Testis (tissue), 3 donors: ENCODE results near the gene CROCC2. TPM values are rescaled to one million over a fixed set of nuclear protein-coding genes. Genes with fewer than 3 reads are reported as not detected.

Experiments used
- DNase-seq: peaks from one replicate; pipeline ENCODE4 v3.0.0-alpha.2; 2019
- H3K27ac ChIP-seq, 2 donors: fragments of 200-600 bp; sonication (generic); one replicate each; pipeline ENCODE4 v1.5.1; 2019
- H3K27me3 ChIP-seq: fragments of 200-600 bp; sonication (generic); one replicate; pipeline ENCODE4 v1.5.1; 2019
- H3K36me3 ChIP-seq: fragments of 200-600 bp; sonication (generic); one replicate; pipeline ENCODE4 v1.5.1; 2017; ENCODE audit warnings: low read depth; ENCODE audit errors: missing control alignments
- H3K4me1 ChIP-seq: fragments of 200-600 bp; sonication (generic); one replicate; pipeline ENCODE4 v1.5.1; 2019
- H3K4me3 ChIP-seq, 2 donors: fragments of 200-600 bp; sonication (generic); one replicate each; pipeline ENCODE4 v1.5.1; 2017 to 2019
- H3K9me3 ChIP-seq: fragments of 200-600 bp; sonication (generic); one replicate; pipeline ENCODE4 v1.5.1; 2017
- POLR2A ChIP-seq: fragments of 450-650 bp; IDR thresholded peaks from one replicate; pipeline ENCODE4 v1.6.1; 2017; ENCODE audit warnings: antibody characterized with exemption, mild to moderate bottlenecking, moderate library complexity
- WGBS, 2 donors: methylation state at CpG; one replicate each; pipeline ENCODE4 v1.1.5; 2018; 5-methylcytosine and 5-hydroxymethylcytosine counted together
- intact Hi-C: fragments of 100-400 bp; cut with DNase I; formaldehyde crosslinking; loops from one replicate; pipeline ENCODE4 v1.15.1; 2023; ENCODE audit warnings: low total_unique reads
- polyA plus RNA-seq: library from polyadenylated mRNA; stranded (reverse); fragments of 350-450 nt; fragmentation: Illumina TruSeq; extraction: RNeasy Lipid Tissue Mini Kit (QIAGEN cat#74804); gene quantifications from one replicate; pipeline ENCODE4 v1.2.3, GENCODE V29; 2014; ENCODE audit warnings: low read depth, low replicate concordance; ENCODE audit not compliant: insufficient read depth
- total RNA-seq, 2 donors: library from RNA; depleted of rRNA; stranded (reverse); fragments of >200 nt; gene quantifications; one replicate each; pipeline ENCODE4 v1.2.3, GENCODE V29; 2016
- TF ChIP-seq, protein P1 (sequence below), 3 experiments: fragments of 450-650 bp in 2 of 3; fragments of 200-600 bp in 1 of 3; sonication (generic) in 1 of 3; IDR thresholded peaks; one replicate each; pipeline ENCODE4 v1.5.1; 2016 to 2019; ENCODE audit warnings: antibody characterized with exemption in 3 of 3, mild to moderate bottlenecking in 2 of 3, moderate library complexity in 1 of 3

The CROCC2 gene
- total and polyA plus RNA-seq, 3 donors from 2014 or later = 0.43 to 0.55 (median 0.51) TPM

DNA sequence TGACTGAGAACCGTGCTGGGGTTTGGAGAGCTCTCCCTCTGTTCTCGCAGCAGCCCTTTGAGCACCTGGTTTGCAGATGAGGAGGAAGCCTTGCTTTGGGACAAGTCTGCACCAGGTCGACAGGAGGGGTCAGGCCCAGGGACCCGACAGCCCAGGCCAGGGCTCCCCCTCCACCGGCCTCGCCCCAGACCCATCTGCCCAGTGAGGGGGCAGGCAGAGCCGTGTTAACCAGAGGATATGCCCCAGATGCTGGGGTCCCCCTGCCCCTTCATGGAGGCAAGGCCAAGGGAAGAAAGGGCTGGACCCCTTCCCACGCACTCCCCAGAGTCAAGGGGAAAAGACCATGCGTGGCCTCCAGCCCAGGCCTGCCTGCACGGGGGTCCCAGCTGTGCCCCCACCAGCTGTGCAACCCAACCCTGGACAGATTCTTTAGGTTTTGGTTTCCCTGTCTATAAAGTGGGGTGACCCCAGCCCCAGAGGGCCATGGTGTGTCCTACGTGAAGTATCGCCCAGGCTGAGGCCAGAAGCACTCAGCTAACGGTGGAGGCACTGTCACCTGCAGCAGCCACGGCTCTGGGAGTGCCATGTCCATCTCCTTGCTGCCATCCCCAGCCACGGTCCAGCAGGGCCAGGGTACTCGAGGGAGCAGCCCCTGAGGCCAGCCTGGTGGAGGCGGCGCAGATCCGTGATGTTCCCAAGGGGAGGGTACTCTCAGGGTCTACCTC is 87.5 kb downstream of the CROCC2 start:
- H3K4me3 ChIP-seq = no peak overlapping the region
- H3K4me1 ChIP-seq = peaks cover 71% of the 10 kb centered on the region
- 75 to 89% methylated on average over 4 to 19 of the region's 19 CpGs for WGBS, 2 donors
- DNase-seq = peak; percentile 20
- H3K27ac ChIP-seq = peak overlapping the region; percentile 76 to 89
- intact Hi-C loops = loop anchor here (10.0 kb wide), 1 partner anchor 79 kb away; no protein-coding TSS in a partner anchor
- TF ChIP-seq POLR2A = no peak
- TF ChIP-seq, protein P1, sequence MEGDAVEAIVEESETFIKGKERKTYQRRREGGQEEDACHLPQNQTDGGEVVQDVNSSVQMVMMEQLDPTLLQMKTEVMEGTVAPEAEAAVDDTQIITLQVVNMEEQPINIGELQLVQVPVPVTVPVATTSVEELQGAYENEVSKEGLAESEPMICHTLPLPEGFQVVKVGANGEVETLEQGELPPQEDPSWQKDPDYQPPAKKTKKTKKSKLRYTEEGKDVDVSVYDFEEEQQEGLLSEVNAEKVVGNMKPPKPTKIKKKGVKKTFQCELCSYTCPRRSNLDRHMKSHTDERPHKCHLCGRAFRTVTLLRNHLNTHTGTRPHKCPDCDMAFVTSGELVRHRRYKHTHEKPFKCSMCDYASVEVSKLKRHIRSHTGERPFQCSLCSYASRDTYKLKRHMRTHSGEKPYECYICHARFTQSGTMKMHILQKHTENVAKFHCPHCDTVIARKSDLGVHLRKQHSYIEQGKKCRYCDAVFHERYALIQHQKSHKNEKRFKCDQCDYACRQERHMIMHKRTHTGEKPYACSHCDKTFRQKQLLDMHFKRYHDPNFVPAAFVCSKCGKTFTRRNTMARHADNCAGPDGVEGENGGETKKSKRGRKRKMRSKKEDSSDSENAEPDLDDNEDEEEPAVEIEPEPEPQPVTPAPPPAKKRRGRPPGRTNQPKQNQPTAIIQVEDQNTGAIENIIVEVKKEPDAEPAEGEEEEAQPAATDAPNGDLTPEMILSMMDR (IDR thresholded peaks at IDR 0.05) = no peak
- no peaks in the 10 kb centered on the region for H3K27me3 ChIP-seq
- no peaks in the 10 kb centered on the region for H3K36me3 ChIP-seq
- no peaks in the 10 kb centered on the region for H3K9me3 ChIP-seq

DNA sequence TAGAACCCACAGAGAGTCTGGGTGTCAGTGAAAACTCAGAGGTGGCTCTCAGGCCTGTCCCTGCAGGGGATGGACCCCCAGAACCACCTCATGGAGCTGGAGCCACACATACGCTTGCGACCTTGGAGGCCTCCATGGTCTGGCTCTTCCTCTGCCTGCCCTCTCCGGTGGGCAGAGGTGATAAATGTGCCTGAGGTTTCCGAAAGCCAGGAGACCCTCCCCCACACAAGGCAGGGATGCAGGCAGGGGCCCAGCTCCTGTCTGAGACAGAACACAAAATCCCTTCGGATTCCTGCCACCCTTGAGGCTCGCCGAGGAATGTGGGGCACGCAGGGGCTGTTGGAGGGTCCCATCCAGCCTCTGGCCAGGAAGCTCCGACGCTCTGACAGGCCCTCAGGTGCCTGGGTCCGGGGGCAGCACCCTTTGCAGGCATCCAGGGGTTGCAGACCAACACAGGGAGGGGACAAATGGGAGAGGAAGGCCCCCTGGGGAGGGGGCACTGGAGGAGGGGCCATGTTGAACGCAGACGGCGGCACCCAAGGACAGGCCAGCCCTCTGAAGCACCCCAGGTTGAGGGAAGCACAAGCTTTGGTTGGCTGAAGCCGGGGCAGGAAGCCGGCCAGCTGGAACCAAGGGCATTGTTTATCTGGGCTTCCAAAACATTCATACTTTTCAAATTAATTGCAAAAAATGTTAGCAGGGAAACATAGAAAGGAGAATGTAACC is 88.2 kb downstream of the CROCC2 start:
- intact Hi-C loops = loop anchor here (10.0 kb wide), 1 partner anchor 80 kb away; no protein-coding TSS in a partner anchor
- H3K4me3 ChIP-seq = no peak overlapping the region
- no peaks in the 10 kb centered on the region for H3K27me3 ChIP-seq
- peaks cover 71% of the 10 kb centered on the region for H3K4me1 ChIP-seq
- H3K27ac ChIP-seq = peak overlapping the region; percentile 76 to 89
- peak; percentile 58 for DNase-seq
- H3K36me3 ChIP-seq = no peaks in the 10 kb centered on the region
- no peaks in the 10 kb centered on the region for H3K9me3 ChIP-seq
- 42 to 54% methylated on average over 7 to 16 of the region's 16 CpGs for WGBS, 2 donors
- TF ChIP-seq POLR2A = no peak
- TF ChIP-seq, protein P1 (IDR thresholded peaks at IDR 0.05) = no peak

DNA sequence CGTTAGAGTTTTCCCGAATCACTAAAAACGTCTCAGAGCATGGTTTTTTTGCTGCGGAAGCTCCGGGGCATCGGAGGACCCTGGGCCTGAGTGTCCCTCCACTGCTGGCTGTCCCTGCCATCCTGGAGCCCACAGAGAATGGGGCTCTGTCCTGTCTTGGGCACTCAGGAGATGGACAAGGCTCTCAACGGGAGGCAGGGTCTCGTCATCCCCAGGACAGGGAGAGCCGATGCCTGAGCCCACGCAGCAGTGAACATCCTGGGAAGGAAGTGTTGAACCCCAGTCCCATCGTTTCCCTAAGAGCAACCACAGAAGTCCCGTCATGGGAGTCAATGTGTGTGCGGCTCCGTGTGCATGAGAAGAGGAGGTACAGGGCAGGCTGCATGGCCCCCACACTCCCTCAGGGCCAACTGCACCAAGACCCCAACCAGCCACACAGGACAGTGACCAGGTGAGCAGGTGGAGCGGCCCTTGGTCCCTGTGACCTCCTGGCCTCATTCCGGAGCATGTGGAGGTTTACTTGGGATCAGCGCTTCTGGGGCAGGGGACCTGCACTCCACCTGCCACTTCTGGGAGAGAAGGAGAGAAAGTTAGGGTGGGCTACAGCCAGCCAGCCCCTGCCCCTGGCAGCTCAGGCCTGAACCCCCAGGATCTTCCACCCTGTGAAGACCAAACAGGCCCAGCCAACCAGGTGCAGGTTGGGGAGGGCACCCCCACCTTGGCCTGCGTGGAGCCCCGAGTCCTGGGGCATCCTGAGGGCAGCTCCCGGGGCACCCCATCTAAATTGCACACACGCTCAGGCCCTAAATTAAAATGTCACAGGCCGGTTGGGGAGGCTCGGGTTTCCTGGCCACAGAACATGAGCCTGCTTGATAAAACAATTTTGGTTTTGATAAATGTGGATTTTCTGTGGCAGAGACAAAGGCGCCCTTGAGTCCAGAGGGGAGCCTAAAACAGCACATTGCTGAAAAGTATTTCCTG is 89.2 kb downstream of the CROCC2 start:
- no peak for TF ChIP-seq POLR2A
- TF ChIP-seq, protein P1 (IDR thresholded peaks at IDR 0.05) = no peak
- WGBS, 2 donors = 56 to 76% methylated on average over 15 to 24 of the region's 24 CpGs

DNA sequence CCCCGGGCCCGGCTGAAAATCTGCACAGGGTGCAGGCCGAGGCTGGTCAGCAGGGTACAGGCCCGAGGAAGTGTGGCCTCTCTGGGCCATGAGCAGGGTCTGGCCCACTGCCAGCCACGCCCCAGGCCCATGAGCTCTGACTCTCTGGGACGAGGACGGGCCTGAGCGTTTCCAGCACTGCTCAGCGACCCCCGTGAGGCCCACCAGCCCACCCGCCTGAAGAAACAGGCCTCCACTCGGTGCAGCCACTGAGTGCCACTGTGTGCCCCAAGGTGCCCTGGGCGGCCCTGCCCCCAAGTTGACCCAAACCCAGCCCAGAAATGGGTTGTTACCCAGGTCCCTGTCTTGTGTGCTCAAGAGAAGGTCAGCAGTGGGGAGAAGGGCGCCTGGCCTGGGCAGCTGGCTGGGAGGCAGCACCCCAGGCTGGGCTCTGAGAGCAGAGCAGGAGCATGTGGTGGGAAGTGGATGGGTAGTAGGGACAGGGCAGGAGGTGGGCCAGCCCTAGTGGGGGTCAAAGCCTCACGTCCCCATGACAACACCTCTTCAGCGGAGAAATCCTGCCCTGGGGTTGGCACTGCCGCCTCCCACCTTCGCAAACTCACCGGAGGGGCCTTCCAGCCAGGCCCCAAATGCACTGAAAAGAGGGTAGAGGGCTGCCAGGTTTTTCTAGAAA is 90.2 kb downstream of the CROCC2 start:
- DNase-seq = peak; percentile 14
- H3K4me3 ChIP-seq = no peak overlapping the region
- 64 to 90% methylated on average over 7 to 19 of the region's 19 CpGs for WGBS, 2 donors
- peak overlapping the region in 1 of 2 donors; percentile 89 for H3K27ac ChIP-seq
- H3K4me1 ChIP-seq = peaks cover 71% of the 10 kb centered on the region
- no peaks in the 10 kb centered on the region for H3K9me3 ChIP-seq
- no peaks in the 10 kb centered on the region for H3K36me3 ChIP-seq
- TF ChIP-seq POLR2A = no peak
- TF ChIP-seq, protein P1 (IDR thresholded peaks at IDR 0.05) = no peak
- H3K27me3 ChIP-seq = no peaks in the 10 kb centered on the region
- intact Hi-C loops = loop anchor here (10.0 kb wide), 1 partner anchor 81 kb away; no protein-coding TSS in a partner anchor

More for the DNA sequence above, 89.2 kb downstream of the CROCC2 start:
- H3K27ac ChIP-seq = peak overlapping the region; percentile 76 to 89
- H3K36me3 ChIP-seq = no peaks in the 10 kb centered on the region
- intact Hi-C loops = loop anchor here (10.0 kb wide), 1 partner anchor 81 kb away; no protein-coding TSS in a partner anchor
- H3K4me3 ChIP-seq = no peak overlapping the region
- H3K9me3 ChIP-seq = no peaks in the 10 kb centered on the region
- peak; percentile 20 for DNase-seq
- no peaks in the 10 kb centered on the region for H3K27me3 ChIP-seq
- peaks cover 73% of the 10 kb centered on the region for H3K4me1 ChIP-seq
